K562 (cell line): ENCODE measurements around the gene ERVW-1. TPM values are rescaled to one million over a fixed set of nuclear protein-coding genes. Genes with fewer than 3 reads are reported as not detected.
A peak's percentile ranks its signal among the peaks of the same experiment; 100 is the strongest.

Experiments used
- ARID1B ChIP-seq: fragments of 450-650 bp; IDR thresholded peaks from 2 replicates; pipeline ENCODE4 v1.6.1; 2016; ENCODE audit warnings: antibody characterized with exemption, mild to moderate bottlenecking, inconsistent platforms
- ELK1 ChIP-seq: sonication (generic); formaldehyde crosslinking; IDR thresholded peaks from 2 replicates; pipeline ENCODE4 v1.8.1; 2022; ENCODE audit warnings: missing genetic modification reagents
- EP400 ChIP-seq: fragments of 450-650 bp; IDR thresholded peaks from 2 replicates; pipeline ENCODE4 v1.6.1; 2017; ENCODE audit warnings: antibody characterized with exemption, mild to moderate bottlenecking, moderate library complexity
- HNRNPL ChIP-seq: fragments of 200-400 bp; formaldehyde crosslinking; IDR thresholded peaks from 2 replicates; pipeline ENCODE4 v1.6.1; 2017; ENCODE audit warnings: low read depth, mild to moderate bottlenecking, low read length
- KLF6 ChIP-seq: fragments of 250-450 bp; sonication (Bioruptor Pico); IDR thresholded peaks from 2 replicates; pipeline ENCODE4 v1.4.0; 2020; ENCODE audit warnings: mild to moderate bottlenecking, moderate library complexity, borderline replicate concordance
- NCOA1 ChIP-seq: fragments of 450-650 bp; IDR thresholded peaks from 2 replicates; pipeline ENCODE4 v1.6.1; 2016; ENCODE audit warnings: low read depth
- OTX1 ChIP-seq: fragments of 450-650 bp; formaldehyde crosslinking; IDR thresholded peaks from 2 replicates; pipeline ENCODE4 v1.4.0; 2022; ENCODE audit warnings: mild to moderate bottlenecking
- PML ChIP-seq: IDR thresholded peaks from 2 replicates; pipeline ENCODE4 v1.6.1; 2012; ENCODE audit warnings: low read length, inconsistent platforms
- REST ChIP-seq, 2 experiments: fragments of 450-650 bp; formaldehyde crosslinking in 1 of 2; IDR thresholded peaks; 2 replicates each; pipeline versions ENCODE4 v1.4.0 to v1.6.1; 2014 to 2020; ENCODE audit warnings: mild to moderate bottlenecking in 2 of 2, borderline replicate concordance in 1 of 2, low read depth in 1 of 2
- RHOXF2B ChIP-seq: fragments of 250-450 bp; sonication (Bioruptor Pico); conservative IDR thresholded peaks from 2 replicates; pipeline ENCODE4 v1.5.1; 2021
- ZNF311 ChIP-seq: fragments of 250-450 bp; sonication (Bioruptor Pico); IDR thresholded peaks from 2 replicates; pipeline ENCODE4 v1.4.0; 2020; ENCODE audit warnings: mild to moderate bottlenecking, moderate library complexity
- ZNF316 ChIP-seq: fragments of 450-650 bp; IDR thresholded peaks from 2 replicates; pipeline ENCODE4 v1.6.1; 2016
- ZNF707 ChIP-seq: fragments of 250-450 bp; sonication (Bioruptor Pico); conservative IDR thresholded peaks from 2 replicates; pipeline ENCODE4 v1.8.0; 2022; ENCODE audit warnings: inconsistent platforms, mild to moderate bottlenecking, moderate library complexity
- polyA plus RNA-seq, 8 experiments: library from polyadenylated mRNA; depleted of rRNA in 4 of 8; stranded (reverse) in 5 of 8; unstranded in 3 of 8; fragments of >200 nt; fragmentation: Nextera tagmentation in 2 of 8; fragmentation: Illumina TruSeq in 1 of 8; extraction: Ambion mirVana in 2 of 8; extraction: Trizol in 1 of 8; gene quantifications; 2 replicates each; pipeline versions ENCODE4 v1.2.1 to v1.2.3, GENCODE V29; 2011 to 2014; ENCODE audit warnings: inconsistent platforms in 1 of 8, missing spikeins in 1 of 8
- total RNA-seq, 7 experiments: library from RNA; depleted of rRNA in 6 of 7; stranded (reverse); fragments of >200 nt in 6 of 7; fragmentation: Illumina TruSeq in 2 of 7; extraction: Trizol in 2 of 7; gene quantifications; 2 replicates each; pipeline versions ENCODE4 v1.2.1 to v1.2.3, GENCODE V29; 2011 to 2021; ENCODE audit warnings: low replicate concordance in 1 of 7
- TF ChIP-seq, protein P1 (sequence below): fragments of 250-450 bp; sonication (Bioruptor Pico); IDR thresholded peaks from 2 replicates; pipeline ENCODE4 v1.8.0; 2022; ENCODE audit warnings: moderate library complexity, mild to moderate bottlenecking, inconsistent platforms
- TF ChIP-seq, protein P2 (sequence below), 2 experiments: fragments of 250-450 bp in 1 of 2; fragments of 450-650 bp in 1 of 2; sonication (Bioruptor Pico) in 1 of 2; IDR thresholded peaks; 2 replicates each; pipeline versions ENCODE4 v1.6.1 to v1.8.0; 2016 to 2021; ENCODE audit warnings: mild to moderate bottlenecking in 2 of 2, moderate library complexity in 2 of 2, missing compliant biosample characterization in 1 of 2, missing genetic modification characterization in 1 of 2

Gene ERVW-1
- total and polyA plus RNA-seq, 9 of the 15 experiments (the other 6 are each of a cell fraction or from before 2014, with no cell fraction given): not detected

- no peak for TF ChIP-seq REST (IDR thresholded peaks at IDR 0.05; ENCODE audit: borderline replicate concordance)
- no peak for TF ChIP-seq REST (CRISPR knock-in tag; IDR thresholded peaks at IDR 0.05; ENCODE audit: low read depth)
- TF ChIP-seq, protein P1, sequence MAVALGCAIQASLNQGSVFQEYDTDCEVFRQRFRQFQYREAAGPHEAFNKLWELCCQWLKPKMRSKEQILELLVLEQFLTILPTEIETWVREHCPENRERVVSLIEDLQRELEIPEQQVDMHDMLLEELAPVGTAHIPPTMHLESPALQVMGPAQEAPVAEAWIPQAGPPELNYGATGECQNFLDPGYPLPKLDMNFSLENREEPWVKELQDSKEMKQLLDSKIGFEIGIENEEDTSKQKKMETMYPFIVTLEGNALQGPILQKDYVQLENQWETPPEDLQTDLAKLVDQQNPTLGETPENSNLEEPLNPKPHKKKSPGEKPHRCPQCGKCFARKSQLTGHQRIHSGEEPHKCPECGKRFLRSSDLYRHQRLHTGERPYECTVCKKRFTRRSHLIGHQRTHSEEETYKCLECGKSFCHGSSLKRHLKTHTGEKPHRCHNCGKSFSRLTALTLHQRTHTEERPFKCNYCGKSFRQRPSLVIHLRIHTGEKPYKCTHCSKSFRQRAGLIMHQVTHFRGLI (CRISPR knock-in tag): no peak
- peak; percentile 96; the same call in 1 of the 2 replicates for TF ChIP-seq OTX1 (CRISPR knock-in tag)
- no peak for TF ChIP-seq ELK1
- no peak for TF ChIP-seq EP400
- TF ChIP-seq ZNF311 (CRISPR knock-in tag): no peak
- no peak for TF ChIP-seq PML
- TF ChIP-seq KLF6 (CRISPR knock-in tag): no peak
- TF ChIP-seq, protein P2, sequence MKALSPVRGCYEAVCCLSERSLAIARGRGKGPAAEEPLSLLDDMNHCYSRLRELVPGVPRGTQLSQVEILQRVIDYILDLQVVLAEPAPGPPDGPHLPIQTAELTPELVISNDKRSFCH (CRISPR knock-in tag; IDR thresholded peaks at IDR 0.05): no peak
- TF ChIP-seq, protein P2 (tag; IDR thresholded peaks at IDR 0.05): 0 out of 2 replicates have a peak, but pooled peaks have one; percentile 20
- TF ChIP-seq ZNF316: no peak; the same call in 1 of the 2 replicates
- peak; percentile 42 for TF ChIP-seq ARID1B
- no peak for TF ChIP-seq HNRNPL
- no peak for TF ChIP-seq RHOXF2B (CRISPR knock-in tag)
- no peak for TF ChIP-seq ZNF707 (CRISPR knock-in tag)
- TF ChIP-seq NCOA1: 0 out of 2 replicates have a peak, but pooled peaks have one; percentile 31
Measured at GRCh38 chr7:92423710-92424131, 54.0 kb downstream of the ERVW-1 start (continued).
